ENCODE data around the gene ZFTA. TPM values are rescaled to one million over a fixed set of nuclear protein-coding genes. Genes with fewer than 3 reads are reported as not detected.
"Not testable (repeated sequence)": the region's sequence is repeated elsewhere in the genome, so short reads cannot be mapped to it uniquely, and the experiment has no call there.

ZFTA gene
- total RNA-seq, 4 donors from 2014 or later = 14.7 to 29.7 (median 18.6) TPM

DNA sequence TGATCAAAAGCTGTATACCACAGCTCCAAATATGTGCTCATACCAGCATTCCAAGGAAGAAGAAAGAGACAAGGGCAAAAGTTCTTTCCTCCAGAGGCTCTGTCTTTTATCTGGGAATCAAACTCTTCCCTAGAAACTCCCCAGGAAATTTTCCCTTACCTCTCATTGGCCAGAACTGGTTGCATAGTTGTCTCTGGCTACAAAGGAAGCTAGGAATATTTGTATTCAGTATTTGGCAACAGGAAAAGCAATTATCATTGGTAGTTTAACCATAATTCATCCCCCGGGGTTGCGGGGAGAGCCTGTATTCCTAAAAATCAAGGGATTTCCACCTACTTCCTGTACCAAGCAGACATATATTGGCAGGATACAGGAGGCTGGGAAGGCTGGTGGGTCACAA lies 10.5 kb upstream of the ZFTA start:
- Histone ChIP-seq H3K27ac (no peak overlapping the region), H3K4me3 (replicated peaks in 1 of 3) (no peak overlapping the region)

DNA sequence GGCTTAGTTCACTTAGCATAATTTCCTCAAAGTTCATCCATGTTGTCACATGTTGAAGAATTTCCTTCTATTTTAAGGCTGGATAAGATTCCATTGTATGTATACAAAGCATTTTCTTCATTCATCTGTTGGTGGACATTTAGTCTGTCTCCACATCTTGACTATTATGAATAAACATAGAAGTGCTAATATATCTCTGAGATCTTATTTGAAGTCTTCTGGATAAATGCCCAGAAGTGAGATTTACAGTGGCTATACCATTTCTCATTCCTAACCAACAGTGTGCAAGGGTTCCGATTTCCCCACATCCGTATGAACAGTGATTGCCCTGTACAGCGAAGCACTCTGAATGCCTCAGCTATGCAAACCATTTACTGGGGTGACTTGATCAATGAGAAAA lies 6.6 kb upstream of the ZFTA start:
- Histone ChIP-seq H3K27me3 (no peaks in the 10 kb centered on the region), H3K4me1 (peaks cover 0 to under 1% of the 10 kb centered on the region in 2 donors), H3K27ac (no peak overlapping the region), H3K36me3 (no peaks in the 10 kb centered on the region), H3K4me3 (replicated peaks in 1 of 3) (no peak overlapping the region), H3K9me3 (no peaks in the 10 kb centered on the region)
- intact Hi-C loops (cut with DNase I) = no loop called here
- TF ChIP-seq, protein P1, sequence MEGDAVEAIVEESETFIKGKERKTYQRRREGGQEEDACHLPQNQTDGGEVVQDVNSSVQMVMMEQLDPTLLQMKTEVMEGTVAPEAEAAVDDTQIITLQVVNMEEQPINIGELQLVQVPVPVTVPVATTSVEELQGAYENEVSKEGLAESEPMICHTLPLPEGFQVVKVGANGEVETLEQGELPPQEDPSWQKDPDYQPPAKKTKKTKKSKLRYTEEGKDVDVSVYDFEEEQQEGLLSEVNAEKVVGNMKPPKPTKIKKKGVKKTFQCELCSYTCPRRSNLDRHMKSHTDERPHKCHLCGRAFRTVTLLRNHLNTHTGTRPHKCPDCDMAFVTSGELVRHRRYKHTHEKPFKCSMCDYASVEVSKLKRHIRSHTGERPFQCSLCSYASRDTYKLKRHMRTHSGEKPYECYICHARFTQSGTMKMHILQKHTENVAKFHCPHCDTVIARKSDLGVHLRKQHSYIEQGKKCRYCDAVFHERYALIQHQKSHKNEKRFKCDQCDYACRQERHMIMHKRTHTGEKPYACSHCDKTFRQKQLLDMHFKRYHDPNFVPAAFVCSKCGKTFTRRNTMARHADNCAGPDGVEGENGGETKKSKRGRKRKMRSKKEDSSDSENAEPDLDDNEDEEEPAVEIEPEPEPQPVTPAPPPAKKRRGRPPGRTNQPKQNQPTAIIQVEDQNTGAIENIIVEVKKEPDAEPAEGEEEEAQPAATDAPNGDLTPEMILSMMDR (IDR thresholded peaks at IDR 0.05) = no peak
- TF ChIP-seq POLR2A (IDR thresholded peaks at IDR 0.05) = no peak
- 85 to 88% methylated on average over 3 of the region's 3 CpGs for WGBS, 2 donors
- DNase-seq = no peak

More for the DNA sequence above, 10.5 kb upstream of the ZFTA start:
- no peaks in the 10 kb centered on the region for H3K27me3 ChIP-seq
- no peak for DNase-seq
- H3K4me1 ChIP-seq = peaks cover 6 to 8% of the 10 kb centered on the region in 2 donors
- WGBS, 2 donors = 74 to 79% methylated on average over 2 of the region's 2 CpGs
- TF ChIP-seq, protein P1 (IDR thresholded peaks at IDR 0.05) = no peak
- TF ChIP-seq POLR2A (IDR thresholded peaks at IDR 0.05) = no peak
- no peaks in the 10 kb centered on the region for H3K36me3 ChIP-seq
- intact Hi-C loops (cut with DNase I) = no loop called here
- H3K9me3 ChIP-seq = no peaks in the 10 kb centered on the region

DNA sequence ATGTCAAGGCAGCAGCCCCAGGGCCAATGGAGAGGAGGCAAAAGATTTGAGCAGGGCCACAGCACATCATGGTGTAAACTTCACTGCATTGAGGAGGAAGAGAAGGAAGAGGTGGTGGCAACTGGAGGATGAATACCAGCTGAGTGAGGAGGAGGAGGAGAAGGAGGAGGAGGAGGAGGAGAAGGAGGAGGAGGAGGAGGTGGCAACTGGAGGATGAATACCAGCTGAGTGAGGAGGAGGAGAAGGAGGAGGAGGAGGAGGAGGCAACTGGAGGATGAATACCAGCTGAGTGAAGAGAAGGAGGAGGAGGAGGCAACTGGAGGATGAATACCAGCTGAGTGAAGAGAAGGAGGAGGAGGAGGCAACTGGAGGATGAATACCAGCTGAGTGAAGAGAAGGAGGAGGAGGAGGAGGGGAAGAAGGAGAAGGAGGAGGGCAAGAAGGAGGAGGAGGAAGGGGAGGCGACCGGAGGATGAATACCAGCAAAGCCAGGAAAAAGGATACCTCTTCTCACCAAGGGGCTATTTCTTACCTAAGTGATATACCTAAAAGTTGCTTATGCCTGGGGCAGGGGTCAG lies 3.3 kb upstream of the ZFTA start:
- H3K27me3 ChIP-seq; DNase-seq; H3K4me3 ChIP-seq (replicated peaks in 1 of 3); H3K36me3 ChIP-seq; H3K27ac ChIP-seq; H3K9me3 ChIP-seq; intact Hi-C loops (cut with DNase I): not testable (repeated sequence)
- WGBS, 2 donors = 89 to 91% methylated on average over 2 of the region's 2 CpGs
- H3K4me1 ChIP-seq = peaks cover 7 to 13% of the 10 kb centered on the region in 2 donors

DNA sequence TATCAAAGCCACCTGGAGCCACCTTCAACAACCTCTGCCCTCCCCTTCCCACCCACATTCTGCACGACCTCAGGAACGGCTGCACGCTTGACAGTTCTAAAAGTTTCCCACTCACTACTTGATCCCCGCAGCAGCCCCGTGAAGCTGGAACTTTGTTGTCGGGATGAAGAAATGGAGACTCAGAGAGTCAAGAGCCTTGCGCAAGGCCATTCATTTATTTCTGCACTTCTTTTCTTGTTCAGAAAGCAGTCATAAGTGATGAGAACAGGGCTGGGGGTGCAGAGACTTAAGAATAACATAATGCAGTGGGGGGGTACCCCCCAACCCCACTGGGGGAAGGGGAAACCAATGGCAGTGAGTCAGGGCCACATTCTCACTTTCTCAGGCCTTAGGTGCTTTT lies 2.2 kb upstream of the ZFTA start:
- TF ChIP-seq, protein P1 (IDR thresholded peaks at IDR 0.05) = no peak
- no peak for TF ChIP-seq POLR2A (IDR thresholded peaks at IDR 0.05)
- Histone ChIP-seq H3K4me1 (peaks cover 17% of the 10 kb centered on the region in 2 donors), H3K27me3 (no peaks in the 10 kb centered on the region), H3K36me3 (no peaks in the 10 kb centered on the region), H3K4me3 (replicated peaks in 1 of 3) (no peak overlapping the region), H3K9me3 (no peaks in the 10 kb centered on the region), H3K27ac (no peak overlapping the region)
- WGBS, 2 donors = 81 to 87% methylated on average over 7 of the region's 7 CpGs
- intact Hi-C loops (cut with DNase I) = no loop called here
- DNase-seq = no peak

DNA sequence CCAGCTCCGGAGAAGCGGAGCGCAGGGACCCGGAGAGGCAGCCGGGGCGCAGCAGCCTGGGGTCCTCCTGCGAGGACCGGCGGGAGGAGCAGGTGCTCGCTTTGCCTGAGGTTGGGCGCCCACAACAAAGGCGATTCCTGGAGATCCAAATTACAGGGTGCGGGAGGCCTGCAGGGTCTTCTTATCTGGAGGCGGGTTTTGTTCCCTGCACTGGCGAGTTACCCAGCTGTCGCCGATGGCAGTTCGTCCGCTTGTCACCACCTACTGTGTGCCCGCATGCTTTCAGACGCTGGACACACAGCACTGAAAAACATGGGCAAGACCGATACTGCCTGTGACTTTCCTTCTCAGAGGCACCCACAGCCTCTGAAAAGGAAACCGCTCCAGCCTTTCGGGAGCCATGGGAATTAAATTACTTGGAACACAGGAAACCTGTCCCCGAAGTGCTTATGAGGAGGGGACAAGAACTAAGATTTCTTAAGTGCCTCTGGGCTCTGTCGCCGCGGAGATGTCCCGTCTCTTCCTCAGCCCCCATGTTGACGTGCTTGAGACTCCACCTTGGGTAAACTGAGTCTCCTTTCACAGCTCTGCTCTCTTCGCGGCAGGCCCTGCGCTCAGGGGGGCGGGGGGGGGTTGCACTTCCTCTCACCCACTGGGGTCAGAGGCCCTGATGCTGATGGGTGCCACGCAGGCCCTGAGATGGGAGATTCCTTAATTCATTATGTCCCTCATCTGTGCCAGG lies 1.3 kb upstream of the ZFTA start:
- peaks cover 17 to 26% of the 10 kb centered on the region in 2 donors for H3K4me1 ChIP-seq
- H3K4me3 ChIP-seq (replicated peaks in 1 of 3) = peak overlapping the region; percentile 0 to 81 (median 66)
- H3K27ac ChIP-seq = peak overlapping the region in 1 of 3 donors; percentile 64
- DNase-seq = peak in 1 of 2 donors; percentile 25
- 30 to 40% methylated on average over 2 to 10 of the region's 35 CpGs for WGBS, 2 donors
- no peaks in the 10 kb centered on the region for H3K9me3 ChIP-seq
- H3K36me3 ChIP-seq = no peaks in the 10 kb centered on the region
- H3K27me3 ChIP-seq = no peaks in the 10 kb centered on the region
- no peak for TF ChIP-seq POLR2A (IDR thresholded peaks at IDR 0.05)
- TF ChIP-seq, protein P1 (IDR thresholded peaks at IDR 0.05) = no peak
- intact Hi-C loops (cut with DNase I) = loop anchor here (5.0 to 10.0 kb wide), 2 partner anchors 45 to 172 kb away; partner anchors contain the start of gene SPINDOC
